Stimulated activated CD8-positive, alpha-beta memory T cell treated with anti-CD3 and anti-CD28 coated beads, Interleukin-7, amount 100 ng/mL, for 48 hours (primary cell): ENCODE data around the gene GABRR3.

ENCODE experiments used
- DNase-seq, 2 donors: peaks; one replicate each; pipeline ENCODE4 v3.0.0-alpha.2; 2020; ENCODE audit warnings: low read depth in 1 of 2; ENCODE audit errors: extremely low read depth in 1 of 2

The GABRR3 gene

GRCh38 chr3:97959872-97960271 lies 75.2 kb downstream of the GABRR3 start:
- DNase-seq = no peak

GRCh38 chr3:97958796-97959195 lies 76.3 kb downstream of the GABRR3 start:
- DNase-seq = no peak

GRCh38 chr3:97958396-97958795 lies 76.7 kb downstream of the GABRR3 start:
- DNase-seq = no peak

GRCh38 chr3:97957617-97958311 lies 77.4 kb downstream of the GABRR3 start:
- no peak for DNase-seq

GRCh38 chr3:97956051-97956450 lies 79.1 kb downstream of the GABRR3 start:
- DNase-seq = no peak

- DNase-seq = no peak
These were observed 80.8 kb downstream of the GABRR3 start for GRCh38 chr3:97954228-97954827.

- DNase-seq = no peak
These were observed 82.2 kb downstream of the GABRR3 start for GRCh38 chr3:97952872-97953271.

- no peak for DNase-seq
These were observed 82.8 kb downstream of the GABRR3 start for GRCh38 chr3:97952280-97952679.

GRCh38 chr3:97950360-97950759 lies 84.8 kb downstream of the GABRR3 start:
- no peak for DNase-seq

- DNase-seq = no peak
These were observed 85.4 kb downstream of the GABRR3 start for GRCh38 chr3:97949743-97950142.

- DNase-seq = no peak
These were observed 86.0 kb downstream of the GABRR3 start for GRCh38 chr3:97949110-97949485.

GRCh38 chr3:97948351-97949109 lies 86.6 kb downstream of the GABRR3 start:
- DNase-seq = no peak

GRCh38 chr3:97942801-97943546 lies 92.1 kb downstream of the GABRR3 start:
- no peak for DNase-seq

- no peak for DNase-seq
These were observed 95.1 kb downstream of the GABRR3 start for GRCh38 chr3:97940034-97940433.

GRCh38 chr3:97939401-97939800 lies 95.7 kb downstream of the GABRR3 start:
- no peak for DNase-seq

- DNase-seq = no peak
These were observed 96.7 kb downstream of the GABRR3 start for GRCh38 chr3:97938444-97938843.

GRCh38 chr3:97937205-97937604 lies 97.9 kb downstream of the GABRR3 start:
- no peak for DNase-seq

- no peak for DNase-seq
These were observed 99.3 kb downstream of the GABRR3 start for GRCh38 chr3:97935842-97936241.
